Activated naive CD4-positive, alpha-beta T cell treated with anti-CD3 and anti-CD28 coated beads, Interleukin-2, amount 50 U/mL, for 24 hours (primary cell): ENCODE results near the gene DLX1.

ENCODE experiments used
- H3K27ac Mint-ChIP-seq: one replicate; pipeline ENCODE4 v1.8.0; 2021; ENCODE audit warnings: mild to moderate bottlenecking, mixed read lengths
- H3K27me3 Mint-ChIP-seq: one replicate; pipeline ENCODE4 v1.8.0; 2021; ENCODE audit warnings: mixed read lengths
- H3K36me3 Mint-ChIP-seq: one replicate; pipeline ENCODE4 v1.8.0; 2021; ENCODE audit warnings: mixed read lengths
- H3K4me1 Mint-ChIP-seq: one replicate; pipeline ENCODE4 v1.8.0; 2021; ENCODE audit warnings: mixed read lengths
- H3K4me3 Mint-ChIP-seq: one replicate; pipeline ENCODE4 v1.8.0; 2021; ENCODE audit warnings: mild to moderate bottlenecking, mixed read lengths
- H3K9me3 Mint-ChIP-seq: one replicate; pipeline ENCODE4 v1.8.0; 2021; ENCODE audit warnings: mixed read lengths

The DLX1 gene

DNA sequence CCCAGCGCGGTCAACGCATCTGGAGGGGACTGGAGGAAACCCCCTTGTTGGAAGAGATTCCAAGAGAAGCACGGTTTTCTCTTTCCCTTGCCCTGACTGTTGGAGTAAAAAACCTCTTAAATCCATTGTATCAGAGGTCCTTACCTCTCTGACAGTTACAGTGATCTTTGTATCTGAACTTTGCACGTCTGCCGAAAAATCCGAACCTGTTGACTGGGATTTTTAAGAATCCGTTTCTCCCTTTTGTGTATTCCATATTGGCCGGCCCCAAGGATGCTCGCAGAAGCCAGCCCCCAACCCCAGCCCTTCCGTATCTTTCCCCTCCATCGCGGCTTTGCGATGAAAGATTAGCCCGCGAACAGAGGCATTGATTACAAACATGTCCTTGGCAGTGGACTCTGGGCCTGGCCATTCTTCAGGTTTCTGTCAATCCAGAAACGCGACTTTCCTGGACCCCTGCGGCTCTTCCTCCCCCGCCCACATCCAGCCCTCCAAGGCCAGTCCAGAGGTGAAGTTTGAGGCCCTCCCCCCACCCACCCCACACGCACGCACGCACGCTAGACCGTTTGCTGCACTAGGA, 4.6 kb upstream of the DLX1 start:
- H3K36me3 Mint-ChIP-seq = peaks cover 3% of the 10 kb centered on the region
- H3K4me3 Mint-ChIP-seq = no peak overlapping the region

DNA sequence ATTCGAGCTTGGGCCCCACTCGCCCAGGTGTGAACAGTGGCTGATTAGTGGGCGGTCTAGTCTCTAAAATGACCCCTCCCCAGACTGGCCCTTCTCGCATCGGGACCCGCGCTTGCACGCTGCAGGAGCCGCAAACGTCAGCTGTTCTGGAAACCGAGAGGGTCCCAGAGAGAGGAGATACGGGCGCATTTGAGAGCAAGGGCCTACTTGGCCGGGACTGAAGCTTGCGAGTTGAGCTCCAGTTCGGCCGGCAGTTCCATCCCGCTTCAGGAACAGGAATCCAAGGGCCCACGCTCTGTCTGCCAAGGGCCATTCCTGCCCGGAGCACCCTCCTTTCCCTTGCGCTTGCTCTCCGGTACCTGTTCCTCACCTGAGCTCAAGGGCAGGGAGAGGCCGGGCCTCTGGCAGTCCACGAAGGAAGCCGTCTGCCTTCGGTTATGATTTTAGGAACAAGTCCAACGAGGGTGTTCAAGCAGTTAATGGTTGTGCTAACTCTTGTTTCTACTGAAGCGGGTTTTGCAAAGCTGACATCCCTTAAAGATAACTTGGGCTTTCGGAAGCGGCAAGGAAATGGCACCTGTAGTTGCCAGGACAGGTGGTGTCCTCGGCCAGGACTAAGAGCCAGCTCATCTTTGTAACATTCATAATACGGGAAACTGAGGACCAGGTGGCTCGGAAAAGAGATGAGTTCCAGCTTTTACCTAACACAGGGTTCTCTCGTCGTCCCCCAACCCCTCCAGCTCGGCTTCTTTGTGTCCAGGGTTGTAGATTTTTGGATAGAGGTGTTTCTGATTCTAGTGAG, 3.9 kb upstream of the DLX1 start:
- H3K4me1 Mint-ChIP-seq = peaks cover 25% of the 10 kb centered on the region

More for the DNA sequence above, 4.6 kb upstream of the DLX1 start:
- Mint-ChIP-seq H3K9me3 (no peaks in the 10 kb centered on the region), H3K4me1 (peaks cover 22% of the 10 kb centered on the region), H3K27me3 (peaks cover 52% of the 10 kb centered on the region), H3K27ac (no peak overlapping the region)

DNA sequence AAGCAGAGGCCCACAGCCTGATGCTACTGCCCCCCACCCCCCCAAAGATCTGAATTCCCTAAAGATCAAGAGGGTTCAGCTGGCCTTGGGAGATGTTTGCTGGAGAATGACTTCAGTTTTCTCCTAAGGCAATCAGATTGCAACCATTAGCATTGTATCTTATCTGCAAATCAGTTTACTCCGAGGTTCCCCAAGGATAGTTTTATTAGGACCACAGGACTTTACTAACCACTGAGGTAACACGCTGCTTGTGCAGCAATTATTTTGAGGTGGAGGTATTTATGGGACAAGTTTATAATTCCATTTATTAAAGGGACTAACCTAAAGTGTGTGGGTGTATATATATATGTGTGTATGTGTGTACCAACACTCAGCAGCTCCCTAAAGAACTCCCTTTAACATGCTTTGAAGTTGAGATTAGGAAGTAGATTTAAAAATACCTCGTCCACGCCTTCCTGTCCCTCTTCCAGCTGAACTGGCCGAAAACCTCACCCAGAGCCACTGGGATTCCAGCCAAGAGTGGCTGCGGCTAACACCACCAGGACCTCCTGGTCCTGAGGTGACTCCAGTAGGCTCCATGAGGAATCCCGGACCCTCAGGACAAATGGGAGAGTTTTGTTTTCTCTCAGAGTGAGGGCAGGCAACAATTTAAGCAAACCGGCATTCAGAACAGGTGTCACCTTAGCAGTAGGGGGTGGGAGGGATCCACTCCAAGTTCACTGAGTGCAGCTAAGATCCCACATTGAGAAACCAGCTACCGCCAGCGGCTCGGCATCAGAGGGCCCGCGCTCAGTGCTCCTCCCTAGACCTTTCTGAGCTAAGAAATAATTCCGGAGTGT, 3.0 kb upstream of the DLX1 start:
- no peaks in the 10 kb centered on the region for H3K36me3 Mint-ChIP-seq
- peaks cover 58% of the 10 kb centered on the region for H3K27me3 Mint-ChIP-seq
- H3K4me1 Mint-ChIP-seq = peaks cover 34% of the 10 kb centered on the region
- peak overlapping the region; percentile 46 for H3K27ac Mint-ChIP-seq
- no peak overlapping the region for H3K4me3 Mint-ChIP-seq
- H3K9me3 Mint-ChIP-seq = no peaks in the 10 kb centered on the region

More for the DNA sequence above, 3.9 kb upstream of the DLX1 start:
- H3K27me3 Mint-ChIP-seq = peaks cover 52% of the 10 kb centered on the region
- H3K36me3 Mint-ChIP-seq = peaks cover under 1% of the 10 kb centered on the region
- H3K27ac Mint-ChIP-seq = peak overlapping the region; percentile 59
- no peaks in the 10 kb centered on the region for H3K9me3 Mint-ChIP-seq
- no peak overlapping the region for H3K4me3 Mint-ChIP-seq

DNA sequence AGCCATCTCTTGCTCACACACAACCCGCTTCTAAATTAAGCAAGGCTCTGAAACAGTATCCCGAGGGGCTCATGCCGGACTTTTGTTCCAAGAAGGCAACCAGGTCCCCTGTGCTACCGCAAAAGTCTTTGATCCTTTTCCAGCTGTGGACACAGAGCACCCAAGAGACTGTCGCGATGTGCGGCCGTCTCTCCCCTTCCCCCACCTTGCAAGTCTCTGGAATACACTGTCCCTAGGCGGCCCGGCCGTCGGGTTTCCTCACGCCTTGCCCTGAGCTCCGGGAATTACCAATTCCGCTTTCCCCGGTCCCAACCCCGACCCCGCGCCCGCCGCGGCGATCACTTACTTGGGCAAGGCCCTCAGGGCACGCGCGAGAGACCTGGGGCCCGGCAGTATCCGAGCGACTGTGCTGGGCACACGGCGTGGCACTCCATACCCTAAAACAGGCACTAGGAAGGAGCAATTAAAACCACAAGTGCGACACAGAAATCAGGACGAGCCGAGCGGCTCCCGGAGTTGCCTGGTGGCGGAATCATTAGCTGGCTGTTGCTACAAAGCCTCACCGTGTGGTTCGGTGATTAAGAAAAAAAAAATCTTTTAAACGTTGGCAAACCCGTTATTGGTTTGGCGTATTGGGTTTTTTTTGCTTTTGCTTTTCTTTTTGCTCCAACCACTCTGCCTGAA, 2.2 kb upstream of the DLX1 start:
- no peaks in the 10 kb centered on the region for H3K36me3 Mint-ChIP-seq
- H3K4me3 Mint-ChIP-seq = peak overlapping the region; percentile 82
- H3K9me3 Mint-ChIP-seq = no peaks in the 10 kb centered on the region
- peaks cover 42% of the 10 kb centered on the region for H3K4me1 Mint-ChIP-seq
- peak overlapping the region; percentile 69 for H3K27ac Mint-ChIP-seq
- H3K27me3 Mint-ChIP-seq = peaks cover 66% of the 10 kb centered on the region

DNA sequence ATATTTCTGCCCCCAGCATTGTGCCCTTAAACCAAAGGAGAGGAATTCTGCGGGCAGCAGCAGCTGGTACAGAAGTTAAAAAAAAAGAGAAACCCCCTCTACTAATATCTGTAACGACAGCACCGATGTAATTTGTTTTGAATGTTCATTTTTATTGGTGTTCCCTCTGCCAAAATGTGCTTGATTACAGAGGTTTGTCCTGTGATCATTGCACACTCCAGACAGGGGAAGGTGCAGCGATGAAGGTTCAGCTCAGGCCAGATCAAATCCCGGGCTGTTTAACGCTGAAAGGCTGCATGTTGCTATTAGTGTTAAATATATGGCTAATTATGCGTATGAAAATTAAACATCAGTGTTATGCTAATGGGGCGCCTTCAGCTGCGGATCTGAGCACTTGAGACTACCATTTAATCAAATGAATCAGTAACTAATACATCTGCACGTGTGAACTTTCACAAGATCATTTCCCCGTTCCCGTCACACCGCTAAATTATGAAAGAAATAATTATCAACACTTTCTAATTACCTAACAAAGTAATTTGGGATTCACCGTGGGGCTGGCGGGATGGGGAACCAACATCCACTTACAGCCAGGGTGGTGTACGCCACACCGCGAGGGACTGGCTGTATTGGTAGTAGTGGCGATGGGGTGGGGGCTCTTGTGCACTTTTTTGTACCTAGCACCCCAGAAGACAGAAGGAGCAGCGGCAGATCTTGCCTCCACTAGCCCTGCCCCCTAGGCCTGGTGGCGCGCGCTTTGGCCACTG, 1.5 kb upstream of the DLX1 start:
- Mint-ChIP-seq H3K27ac (peak overlapping the region; percentile 69), H3K4me1 (peaks cover 48% of the 10 kb centered on the region)

DNA sequence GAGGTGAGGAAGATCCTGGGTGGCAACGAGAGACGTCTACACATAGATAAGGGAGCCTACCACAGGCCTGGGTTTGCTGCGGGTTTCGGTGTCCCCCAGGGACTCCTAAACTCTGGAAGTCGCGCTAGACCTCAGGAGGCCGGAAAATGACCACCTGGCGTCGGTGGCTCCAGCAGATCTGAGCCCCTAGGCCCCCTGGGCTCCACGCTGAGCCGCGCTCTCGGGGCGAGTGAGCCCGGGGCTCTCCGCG, 987 bp upstream of the DLX1 start:
- no peaks in the 10 kb centered on the region for H3K36me3 Mint-ChIP-seq
- H3K4me3 Mint-ChIP-seq = peak overlapping the region; percentile 82
- peaks cover 48% of the 10 kb centered on the region for H3K4me1 Mint-ChIP-seq
- H3K27ac Mint-ChIP-seq = peak overlapping the region; percentile 69
- H3K27me3 Mint-ChIP-seq = peaks cover 68% of the 10 kb centered on the region
- H3K9me3 Mint-ChIP-seq = no peaks in the 10 kb centered on the region

More for the DNA sequence above, 1.5 kb upstream of the DLX1 start:
- no peaks in the 10 kb centered on the region for H3K9me3 Mint-ChIP-seq
- H3K4me3 Mint-ChIP-seq = peak overlapping the region; percentile 82
- no peaks in the 10 kb centered on the region for H3K36me3 Mint-ChIP-seq
- peaks cover 73% of the 10 kb centered on the region for H3K27me3 Mint-ChIP-seq

DNA sequence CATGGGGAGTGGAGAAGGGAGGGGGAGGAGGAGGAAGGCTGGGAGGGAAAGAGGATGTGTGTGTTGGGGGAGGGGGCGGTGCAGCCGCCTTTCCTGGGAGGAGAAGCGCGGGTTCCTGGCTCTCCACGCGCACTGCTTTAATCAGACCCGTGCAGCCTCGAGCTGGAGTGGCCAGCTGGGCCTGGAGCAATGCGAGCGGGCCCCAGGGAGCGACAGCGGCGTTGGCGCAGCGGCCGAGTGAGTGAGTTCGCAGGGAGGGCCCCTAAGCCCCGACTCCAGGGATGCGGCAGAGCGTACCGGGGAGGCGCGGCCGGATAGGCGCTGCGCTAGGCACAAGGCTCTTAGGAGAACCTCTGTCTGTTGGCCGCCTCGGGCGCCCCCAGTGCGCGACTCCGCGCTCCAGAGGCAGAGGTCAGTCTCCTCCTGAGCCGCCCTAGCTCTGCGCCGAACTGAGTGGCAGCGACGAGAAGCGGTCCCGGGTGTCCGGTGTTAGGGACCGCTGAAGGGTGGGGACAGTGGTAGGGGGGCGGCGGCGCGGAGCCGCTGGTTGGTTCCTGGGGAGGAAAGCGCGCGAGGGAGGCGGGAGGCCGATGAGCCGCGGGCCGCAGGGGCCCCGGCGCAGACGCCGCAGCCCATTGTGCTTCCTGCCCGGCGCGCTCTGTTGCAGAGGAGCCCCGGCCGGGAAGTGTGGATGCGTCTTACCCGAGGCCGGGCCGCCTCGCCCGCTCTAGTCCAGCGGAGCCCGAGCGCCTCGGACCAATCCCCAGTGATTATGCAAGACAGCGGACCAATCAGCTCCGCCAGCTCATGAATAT, 455 bp upstream of the DLX1 start:
- H3K9me3 Mint-ChIP-seq = no peaks in the 10 kb centered on the region
- H3K27ac Mint-ChIP-seq = peak overlapping the region; percentile 88
- no peaks in the 10 kb centered on the region for H3K36me3 Mint-ChIP-seq
- H3K4me3 Mint-ChIP-seq = peak overlapping the region; percentile 82
- H3K4me1 Mint-ChIP-seq = peaks cover 48% of the 10 kb centered on the region
- peaks cover 69% of the 10 kb centered on the region for H3K27me3 Mint-ChIP-seq

DNA sequence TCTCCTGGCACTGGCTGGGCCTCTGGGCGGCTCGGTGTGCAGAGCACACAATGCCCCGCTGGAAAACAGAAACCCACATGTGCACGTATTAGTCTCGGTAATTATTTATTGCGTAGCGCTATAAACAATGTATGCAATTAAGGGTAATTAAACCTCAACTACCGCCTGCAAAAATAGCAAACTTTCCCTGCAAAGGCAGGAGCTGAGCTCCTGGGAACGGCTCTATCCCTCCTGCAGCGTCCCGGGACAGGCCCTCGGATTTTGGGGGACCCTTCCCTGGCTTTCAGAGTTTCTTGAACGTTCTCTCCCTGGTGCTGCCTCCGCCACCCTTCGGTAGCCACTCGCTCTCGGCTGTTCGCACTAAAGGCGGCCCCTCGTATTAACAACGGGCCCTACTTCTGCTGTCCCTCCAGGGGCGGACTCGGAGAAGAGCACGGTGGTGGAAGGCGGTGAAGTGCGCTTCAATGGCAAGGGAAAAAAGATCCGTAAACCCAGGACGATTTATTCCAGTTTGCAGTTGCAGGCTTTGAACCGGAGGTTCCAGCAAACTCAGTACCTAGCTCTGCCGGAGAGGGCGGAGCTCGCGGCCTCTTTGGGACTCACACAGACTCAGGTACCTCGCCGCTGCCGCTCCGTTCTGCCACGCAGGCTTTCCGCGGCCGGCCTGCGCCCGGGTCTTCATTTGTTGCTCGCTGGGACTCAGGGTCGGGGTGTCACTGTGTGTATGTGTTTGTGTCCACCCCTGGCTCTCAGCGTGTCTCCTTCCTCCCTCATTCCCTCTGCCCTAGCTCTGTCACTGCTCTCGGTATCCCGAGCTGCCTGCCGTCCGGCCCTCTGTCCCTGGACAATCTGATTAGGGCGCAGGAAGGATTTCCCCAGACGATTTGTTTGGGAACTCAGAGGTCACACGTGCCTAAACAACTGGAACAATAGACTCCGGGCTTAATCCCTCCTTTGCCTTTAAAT, 1.2 kb downstream of the DLX1 start:
- H3K36me3 Mint-ChIP-seq = no peaks in the 10 kb centered on the region
- peaks cover 66% of the 10 kb centered on the region for H3K27me3 Mint-ChIP-seq
- H3K4me3 Mint-ChIP-seq = peak overlapping the region; percentile 47
- H3K27ac Mint-ChIP-seq = peak overlapping the region; percentile 30
- peaks cover 48% of the 10 kb centered on the region for H3K4me1 Mint-ChIP-seq
- H3K9me3 Mint-ChIP-seq = no peaks in the 10 kb centered on the region

DNA sequence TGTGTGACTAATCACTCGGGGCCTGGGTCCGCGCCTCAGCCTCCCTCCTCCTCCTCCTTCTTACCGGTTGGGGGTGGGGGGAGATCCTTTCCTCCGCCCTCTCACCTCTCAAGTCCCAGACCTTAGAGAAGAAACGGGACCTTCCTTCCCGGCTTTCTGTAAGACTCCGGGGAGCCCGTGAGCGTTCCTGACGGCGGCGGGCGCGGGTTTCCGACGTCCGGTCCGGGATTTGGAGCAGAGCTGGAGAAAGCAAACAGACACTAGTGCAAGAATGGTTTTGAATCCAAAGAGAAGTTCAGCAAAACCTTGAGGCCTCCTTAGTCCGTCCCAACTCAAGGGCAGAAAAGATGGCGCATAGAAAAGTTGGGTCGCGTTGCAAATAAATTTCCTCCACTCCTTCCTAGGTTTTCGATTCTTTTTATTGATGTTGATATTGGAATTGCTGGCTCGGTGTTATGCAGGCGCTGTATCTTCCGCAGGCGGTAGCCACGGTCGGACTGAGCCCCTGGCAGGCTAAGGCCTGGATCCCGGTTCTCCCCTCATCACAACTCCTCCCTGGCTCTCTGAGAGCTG, 2.0 kb downstream of the DLX1 start:
- H3K4me1 Mint-ChIP-seq = peaks cover 48% of the 10 kb centered on the region
- H3K27me3 Mint-ChIP-seq = peaks cover 66% of the 10 kb centered on the region
- peak overlapping the region; percentile 92 for H3K27ac Mint-ChIP-seq
- peak overlapping the region; percentile 47 for H3K4me3 Mint-ChIP-seq
- H3K36me3 Mint-ChIP-seq = no peaks in the 10 kb centered on the region
- H3K9me3 Mint-ChIP-seq = no peaks in the 10 kb centered on the region

DNA sequence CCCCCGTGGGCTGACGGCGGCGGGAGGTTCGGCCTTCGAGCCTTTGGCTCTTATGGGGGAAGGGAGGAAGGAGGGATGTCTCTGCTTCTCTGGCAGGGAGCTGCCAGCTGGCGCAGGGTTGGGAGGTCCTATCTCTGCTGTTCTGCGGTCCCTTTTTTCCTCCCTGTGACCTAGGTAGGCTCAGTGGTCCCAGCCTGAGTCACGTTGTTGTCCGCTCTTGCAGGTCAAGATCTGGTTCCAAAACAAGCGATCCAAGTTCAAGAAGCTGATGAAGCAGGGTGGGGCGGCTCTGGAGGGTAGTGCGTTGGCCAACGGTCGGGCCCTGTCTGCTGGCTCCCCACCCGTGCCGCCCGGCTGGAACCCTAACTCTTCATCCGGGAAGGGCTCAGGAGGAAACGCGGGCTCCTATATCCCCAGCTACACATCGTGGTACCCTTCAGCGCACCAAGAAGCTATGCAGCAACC, 2.5 kb downstream of the DLX1 start:
- H3K27ac Mint-ChIP-seq = peak overlapping the region; percentile 92
- no peaks in the 10 kb centered on the region for H3K36me3 Mint-ChIP-seq
- H3K4me1 Mint-ChIP-seq = peaks cover 48% of the 10 kb centered on the region
- no peaks in the 10 kb centered on the region for H3K9me3 Mint-ChIP-seq
- H3K4me3 Mint-ChIP-seq = peak overlapping the region; percentile 19
- H3K27me3 Mint-ChIP-seq = peaks cover 68% of the 10 kb centered on the region

DNA sequence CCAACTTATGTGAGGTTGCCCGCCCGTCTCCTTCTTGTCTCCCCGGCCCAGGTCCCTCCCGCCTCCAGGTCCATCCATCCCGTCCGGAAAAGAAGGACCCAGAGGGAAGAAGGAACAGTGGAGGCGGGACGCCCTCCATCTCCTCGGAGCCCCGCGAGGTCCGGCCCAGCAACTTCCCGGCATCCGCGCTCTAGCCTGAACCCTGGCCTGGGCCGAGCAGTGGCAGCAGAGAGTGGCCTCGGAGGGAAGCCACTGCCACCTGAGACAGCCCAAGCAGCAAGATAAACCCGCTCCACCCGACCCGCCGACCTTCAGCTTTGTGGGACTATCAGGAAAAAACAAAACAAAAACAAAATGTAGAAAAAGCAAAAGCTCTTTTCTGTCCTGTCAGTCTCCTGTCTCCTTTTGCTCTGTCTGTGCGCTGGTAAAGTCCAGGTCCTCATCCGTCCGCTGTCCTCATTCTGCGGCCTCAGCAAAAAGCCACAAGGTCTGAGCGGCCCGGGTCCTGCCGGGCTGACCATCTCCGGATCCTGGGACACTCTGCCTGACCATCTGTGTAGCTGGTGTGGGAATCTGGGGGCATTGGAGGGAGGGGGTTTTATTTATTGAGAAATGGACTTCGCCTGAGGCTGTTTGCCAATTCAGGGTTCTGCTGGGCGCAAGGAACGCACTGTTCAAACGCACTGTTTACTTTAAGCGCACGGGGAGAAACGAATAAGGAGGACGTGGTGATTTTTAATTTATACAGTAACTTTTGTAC, 3.1 kb downstream of the DLX1 start:
- no peaks in the 10 kb centered on the region for H3K9me3 Mint-ChIP-seq
- peak overlapping the region; percentile 92 for H3K27ac Mint-ChIP-seq
- H3K27me3 Mint-ChIP-seq = peaks cover 71% of the 10 kb centered on the region
- peaks cover 47% of the 10 kb centered on the region for H3K4me1 Mint-ChIP-seq
- no peaks in the 10 kb centered on the region for H3K36me3 Mint-ChIP-seq
- peak overlapping the region; percentile 26 for H3K4me3 Mint-ChIP-seq

DNA sequence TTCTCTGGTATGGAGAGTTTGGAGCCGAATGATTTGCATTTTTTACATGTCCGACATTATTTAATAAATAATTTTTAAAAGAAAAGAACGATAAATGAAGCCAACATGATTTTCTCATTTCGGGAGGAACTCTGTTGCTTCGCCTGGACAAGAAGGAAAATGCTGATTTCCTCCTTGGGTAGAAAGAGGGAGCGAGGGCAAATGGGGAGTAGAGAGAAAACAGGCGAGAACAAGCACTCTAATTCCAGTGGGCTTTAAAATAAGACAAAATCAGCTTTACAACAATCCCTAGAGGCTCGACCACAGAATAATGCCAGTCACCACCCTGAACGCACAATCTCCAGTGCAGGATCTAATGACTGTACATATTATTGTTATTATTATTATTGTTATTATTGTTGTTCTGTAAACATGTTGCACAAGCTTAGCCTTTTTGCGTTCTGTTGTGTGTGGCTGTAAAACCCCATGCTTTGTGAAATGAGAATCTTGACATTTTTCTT, 3.7 kb downstream of the DLX1 start:
- Mint-ChIP-seq H3K27ac (no peak overlapping the region), H3K36me3 (no peaks in the 10 kb centered on the region), H3K27me3 (peaks cover 71% of the 10 kb centered on the region), H3K9me3 (no peaks in the 10 kb centered on the region), H3K4me3 (no peak overlapping the region), H3K4me1 (peaks cover 45% of the 10 kb centered on the region)
